Ovary (tissue), 9 donors: ENCODE results near the gene SPON2. TPM values are rescaled to one million over a fixed set of nuclear protein-coding genes. Genes with fewer than 3 reads are reported as not detected.

Source experiments
- DNase-seq, 5 donors: peaks; one replicate each; pipeline ENCODE4 v3.0.0-alpha.2; 2019 to 2020
- H3K27ac ChIP-seq, 2 donors: fragments of 200-600 bp; one replicate each; pipeline versions ENCODE4 v1.5.1 to v1.8.0; 2019 to 2022
- H3K27me3 ChIP-seq: fragments of 200-600 bp; one replicate; pipeline ENCODE4 v1.8.0; 2022
- H3K36me3 ChIP-seq: fragments of 200-600 bp; sonication (generic); one replicate; pipeline ENCODE4 v1.5.1; 2019
- H3K4me1 ChIP-seq: one replicate; pipeline ENCODE4 v1.8.1; 2013; ENCODE audit warnings: mild to moderate bottlenecking, moderate library complexity; ENCODE audit not compliant: insufficient read depth
- H3K4me3 ChIP-seq: fragments of 200-600 bp; sonication (generic); one replicate; pipeline ENCODE4 v1.5.1; 2017
- H3K9me3 ChIP-seq, 2 donors: fragments of 200-600 bp in 1 of 2; sonication (generic) in 1 of 2; one replicate each; pipeline versions ENCODE4 v1.5.1 to v1.8.1; 2013 to 2019; ENCODE audit warnings: mild to moderate bottlenecking in 1 of 2, moderate library complexity in 1 of 2
- EP300 ChIP-seq: sonication (generic); formaldehyde crosslinking; IDR thresholded peaks from one replicate; pipeline ENCODE4 v1.6.1; 2017; ENCODE audit warnings: antibody characterized with exemption
- POLR2A ChIP-seq: fragments of 450-650 bp; IDR thresholded peaks from one replicate; pipeline ENCODE4 v1.6.1; 2017; ENCODE audit warnings: antibody characterized with exemption, mild to moderate bottlenecking, moderate library complexity
- WGBS, 3 donors: extraction: QIAGEN DNeasy Blood & Tissue Kit in 1 of 3; methylation state at CpG; one replicate each; pipeline versions ENCODE4 v1.1.5 to v1.1.7; 2013 to 2017; 5-methylcytosine and 5-hydroxymethylcytosine counted together
- intact Hi-C, 4 donors: fragments of 100-400 bp; cut with DNase I; formaldehyde crosslinking; loops; one replicate each; pipeline versions ENCODE4 v1.11.0 to v1.15.1; 2022 to 2023
- polyA plus RNA-seq, 2 donors: library from polyadenylated mRNA; stranded (reverse); fragments of 200-250 nt in 1 of 2; fragments of 350-450 nt in 1 of 2; fragmentation: Illumina TruSeq in 1 of 2; extraction: RNeasy Lipid Tissue Mini Kit (QIAGEN cat#74804) in 1 of 2; gene quantifications; one replicate each; pipeline ENCODE4 v1.2.3, GENCODE V29; 2013 to 2014
- total RNA-seq, 7 donors: library from RNA; depleted of rRNA in 2 of 7; stranded (reverse); fragments of >200 nt in 2 of 7; fragmentation: NEBNext Ultra II Directional in 3 of 7; extraction: Animal tissue kit (Norgen Biotek cat#: 25700) in 3 of 7; gene quantifications; one replicate each; pipeline versions ENCODE4 v1.1.0 to v1.2.4, GENCODE V29; 2016 to 2023
- TF ChIP-seq, protein P1 (sequence below), 3 donors: fragments of 450-650 bp in 2 of 3; fragments of 200-600 bp in 1 of 3; IDR thresholded peaks; one replicate each; pipeline versions ENCODE4 v1.5.1 to v1.8.0; 2016 to 2022; ENCODE audit warnings: antibody characterized with exemption in 3 of 3, mild to moderate bottlenecking in 1 of 3
- donor health status: DM: no; HTN: no; CAD: no; lungs with moderate emphysema.
- donor health status: DM: no; HTN: no; CAD: no.
- donor health status: Bipolar disorder and iron deficiency.
- donor health status: DM: yes; HTN: yes; CAD: no.
- donor health status: DM: no; HTN: no; CAD: no.
- donor health status: DM: yes; HTN: yes; CAD: no.

The SPON2 gene
- total and polyA plus RNA-seq, 9 donors: 8.0 to 104 (median 51.0) TPM

DNA sequence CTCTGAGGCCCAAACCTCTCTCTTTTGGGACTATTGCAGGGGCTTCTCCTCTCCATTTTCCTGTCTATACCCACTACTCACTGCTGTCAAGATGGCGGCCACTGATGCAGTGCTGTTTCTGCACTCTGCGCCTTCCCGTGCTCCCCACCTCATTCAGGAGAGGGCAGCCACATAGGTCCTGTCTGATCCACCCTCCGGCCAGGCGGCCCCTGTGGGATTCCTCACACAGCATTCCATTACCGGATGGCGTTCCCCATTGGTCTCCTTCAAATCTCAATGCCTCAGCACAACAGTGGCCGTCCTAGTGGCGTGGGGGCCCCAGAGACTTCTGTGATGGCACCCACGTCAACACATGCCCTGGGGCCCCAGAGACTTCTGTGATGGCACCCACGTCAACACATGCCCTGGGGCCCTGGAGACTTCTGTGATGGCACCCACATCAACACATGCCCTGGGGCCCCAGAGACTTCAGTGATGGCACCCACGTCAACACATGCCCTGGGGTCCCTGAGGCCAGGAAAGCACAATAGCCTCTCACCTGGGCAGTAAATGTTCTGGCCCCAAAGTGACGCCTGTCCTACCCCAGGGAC lies 7.3 kb downstream of the SPON2 start:
- no peak overlapping the region for H3K4me3 ChIP-seq
- no peak overlapping the region for H3K27ac ChIP-seq
- TF ChIP-seq, protein P1, sequence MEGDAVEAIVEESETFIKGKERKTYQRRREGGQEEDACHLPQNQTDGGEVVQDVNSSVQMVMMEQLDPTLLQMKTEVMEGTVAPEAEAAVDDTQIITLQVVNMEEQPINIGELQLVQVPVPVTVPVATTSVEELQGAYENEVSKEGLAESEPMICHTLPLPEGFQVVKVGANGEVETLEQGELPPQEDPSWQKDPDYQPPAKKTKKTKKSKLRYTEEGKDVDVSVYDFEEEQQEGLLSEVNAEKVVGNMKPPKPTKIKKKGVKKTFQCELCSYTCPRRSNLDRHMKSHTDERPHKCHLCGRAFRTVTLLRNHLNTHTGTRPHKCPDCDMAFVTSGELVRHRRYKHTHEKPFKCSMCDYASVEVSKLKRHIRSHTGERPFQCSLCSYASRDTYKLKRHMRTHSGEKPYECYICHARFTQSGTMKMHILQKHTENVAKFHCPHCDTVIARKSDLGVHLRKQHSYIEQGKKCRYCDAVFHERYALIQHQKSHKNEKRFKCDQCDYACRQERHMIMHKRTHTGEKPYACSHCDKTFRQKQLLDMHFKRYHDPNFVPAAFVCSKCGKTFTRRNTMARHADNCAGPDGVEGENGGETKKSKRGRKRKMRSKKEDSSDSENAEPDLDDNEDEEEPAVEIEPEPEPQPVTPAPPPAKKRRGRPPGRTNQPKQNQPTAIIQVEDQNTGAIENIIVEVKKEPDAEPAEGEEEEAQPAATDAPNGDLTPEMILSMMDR (IDR thresholded peaks at IDR 0.05): no peak
- no peak for TF ChIP-seq POLR2A
- no peak for TF ChIP-seq EP300
- H3K4me1 ChIP-seq: no peaks in the 10 kb centered on the region
- no peak for DNase-seq
- no peaks in the 10 kb centered on the region for H3K27me3 ChIP-seq
- intact Hi-C loops: loop anchor here (5.0 to 10.0 kb wide), 5 partner anchors 42 to 190 kb away; partner anchors contain the start of gene CTBP1 (in 3 of the 4)
- no peaks in the 10 kb centered on the region for H3K9me3 ChIP-seq
- no peaks in the 10 kb centered on the region for H3K36me3 ChIP-seq
- WGBS, 3 donors: 93 to 97% (median 97%) methylated on average over 12 to 13 of the region's 13 CpGs

GRCh38 chr4:1164444-1164843 lies 7.9 kb downstream of the SPON2 start:
- no peak for DNase-seq
- H3K9me3 ChIP-seq: no peaks in the 10 kb centered on the region
- no peaks in the 10 kb centered on the region for H3K4me1 ChIP-seq
- H3K36me3 ChIP-seq: no peaks in the 10 kb centered on the region
- H3K27me3 ChIP-seq: no peaks in the 10 kb centered on the region
- intact Hi-C loops: loop anchor here in 1 of 4 donors (10.0 kb wide), 1 partner anchor 190 kb away; no protein-coding TSS in a partner anchor
- 90 to 94% (median 93%) methylated on average over 5 of the region's 5 CpGs for WGBS, 3 donors
- TF ChIP-seq, protein P1 (IDR thresholded peaks at IDR 0.05): no peak
- TF ChIP-seq POLR2A: no peak
- TF ChIP-seq EP300: no peak
- no peak overlapping the region for H3K4me3 ChIP-seq
- no peak overlapping the region for H3K27ac ChIP-seq

DNA sequence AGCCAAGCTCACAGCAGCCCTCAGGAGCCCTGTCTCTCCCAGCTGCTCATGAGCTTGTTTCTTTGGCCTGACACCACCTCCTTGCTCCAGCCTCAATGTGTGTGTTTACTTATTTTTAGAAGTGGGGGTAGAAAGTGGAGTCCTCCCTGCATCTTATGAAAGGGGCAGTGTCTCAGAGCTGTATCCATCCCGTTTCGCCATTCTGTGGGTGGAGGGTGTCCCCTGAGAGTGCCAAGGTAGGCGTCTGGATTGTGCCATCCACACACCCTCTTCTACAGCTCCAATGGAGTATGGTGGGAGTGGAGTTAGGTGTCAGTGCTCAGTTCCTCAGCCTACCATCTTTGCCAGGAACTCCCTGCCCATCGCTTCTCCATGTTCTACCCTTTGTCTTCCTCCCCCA lies 8.3 kb downstream of the SPON2 start:
- intact Hi-C loops: loop anchor here in 1 of 4 donors (10.0 kb wide), 1 partner anchor 191 kb away; no protein-coding TSS in a partner anchor
- DNase-seq: no peak
- WGBS, 3 donors: 87 to 93% (median 88%) methylated on average over 4 of the region's 4 CpGs
- Histone ChIP-seq H3K27ac (no peak overlapping the region), H3K36me3 (no peaks in the 10 kb centered on the region), H3K4me1 (no peaks in the 10 kb centered on the region), H3K27me3 (no peaks in the 10 kb centered on the region), H3K9me3 (no peaks in the 10 kb centered on the region), H3K4me3 (no peak overlapping the region)
- TF ChIP-seq, protein P1 (IDR thresholded peaks at IDR 0.05): no peak
- TF ChIP-seq EP300 (no peak), POLR2A (no peak)

DNA sequence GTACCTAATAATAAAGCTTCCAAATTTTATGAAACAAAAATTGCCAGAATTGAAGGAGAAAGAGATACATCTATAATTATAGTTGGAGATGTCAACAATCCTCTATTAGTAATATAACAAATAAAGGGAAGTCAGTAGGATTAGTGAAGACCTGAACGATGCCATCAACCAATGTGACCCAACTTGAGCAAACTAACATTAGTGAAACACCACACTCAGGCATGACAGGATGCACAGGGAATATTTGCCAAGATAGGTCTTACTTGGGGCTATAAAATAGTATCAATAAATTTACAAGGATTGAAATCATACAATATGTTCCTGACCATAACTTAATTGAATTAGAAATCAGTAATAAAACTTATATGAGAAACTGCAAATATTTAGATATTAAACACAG lies 12.0 kb downstream of the SPON2 start:
- H3K36me3 ChIP-seq: no peaks in the 10 kb centered on the region
- no peak overlapping the region for H3K27ac ChIP-seq
- H3K9me3 ChIP-seq: no peaks in the 10 kb centered on the region
- H3K4me3 ChIP-seq: no peak overlapping the region
- H3K27me3 ChIP-seq: no peaks in the 10 kb centered on the region
- no peaks in the 10 kb centered on the region for H3K4me1 ChIP-seq
- DNase-seq: no peak
- 76 to 89% (median 86%) methylated on average over 1 of the region's 1 CpG for WGBS, 3 donors
- intact Hi-C loops: loop anchor here in 1 of 4 donors (10.0 kb wide), 1 partner anchor 194 kb away; no protein-coding TSS in a partner anchor
- TF ChIP-seq POLR2A (no peak), EP300 (no peak)
- TF ChIP-seq, protein P1 (IDR thresholded peaks at IDR 0.05): no peak
